NCI-H2029 (cell line): Measurements from ENCODE around the gene SPACA7.

Experiments
- DNase-seq: peaks from one replicate; lab custom pipeline; 2025; lab: John Stamatoyannopoulos, UW

SPACA7 gene

GRCh38 chr13:112448621-112449544, 72.7 kb downstream of the SPACA7 start:
- DNase-seq, result no peak

DNA sequence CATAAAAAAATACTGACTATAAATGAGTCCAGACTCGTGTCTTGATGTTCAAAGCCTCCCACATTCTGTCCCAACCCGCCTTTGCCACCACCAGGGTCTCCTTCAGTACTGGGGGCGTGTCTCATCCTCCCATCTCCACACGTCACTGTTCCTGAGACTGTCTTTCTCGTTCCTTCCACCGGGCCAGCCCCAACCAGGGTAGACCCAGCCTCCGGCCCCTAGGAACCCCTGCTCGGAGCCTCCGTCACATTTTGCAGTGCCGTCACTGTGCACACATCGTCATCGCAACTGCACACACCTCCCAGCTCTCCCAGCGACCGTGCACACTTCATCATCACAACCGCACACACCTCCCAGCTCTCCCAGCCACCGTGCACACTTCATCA, 73.4 kb downstream of the SPACA7 start:
- DNase-seq, result no peak

GRCh38 chr13:112450118-112450903, 74.2 kb downstream of the SPACA7 start:
- DNase-seq, result no peak

GRCh38 chr13:112450904-112451240, 74.7 kb downstream of the SPACA7 start:
- DNase-seq, result peak; percentile 14

DNA sequence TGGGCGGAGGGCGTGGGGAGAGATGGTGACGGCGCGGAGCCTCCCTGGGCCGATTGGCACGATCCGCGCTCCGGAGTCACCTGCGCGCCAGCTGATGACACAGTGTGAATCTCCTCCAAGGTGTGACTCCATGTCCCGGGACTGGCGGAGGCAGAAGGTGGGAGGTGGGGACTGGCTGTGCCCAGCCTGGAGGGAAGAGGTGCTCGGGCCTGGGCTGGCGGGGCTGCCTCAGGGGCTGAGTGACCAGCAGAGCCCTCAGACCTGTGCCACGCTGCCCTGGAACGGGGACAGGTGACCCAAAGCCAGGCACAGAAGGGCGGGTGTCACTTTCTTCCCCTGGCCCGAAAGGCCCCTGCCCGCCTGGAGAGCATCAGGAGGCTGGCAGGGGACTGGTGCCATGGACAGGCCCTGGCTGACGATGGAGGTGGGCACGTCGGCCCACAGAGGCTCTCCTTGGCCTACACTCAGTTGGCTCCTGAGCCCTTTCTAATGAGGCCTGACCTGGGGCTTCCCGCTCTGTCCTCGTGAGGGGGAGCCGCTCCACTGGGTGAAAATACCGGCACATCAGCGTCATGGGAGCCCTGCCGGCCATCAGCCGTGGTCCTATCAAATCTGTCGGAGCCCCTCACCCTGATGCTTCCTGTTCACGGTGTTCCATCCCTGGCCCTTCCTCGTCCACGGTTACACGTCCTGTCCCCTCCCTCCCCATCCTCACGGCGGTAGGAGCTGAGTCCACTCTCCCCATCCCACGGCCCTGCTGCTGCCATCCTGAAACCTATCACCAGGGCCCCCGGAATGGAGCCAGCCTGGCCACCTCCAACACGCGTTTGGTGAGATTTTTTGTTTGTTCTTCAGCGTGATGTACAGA, 75.6 kb downstream of the SPACA7 start:
- peak; percentile 10 for DNase-seq

- DNase-seq, result no peak
These were observed 76.4 kb downstream of the SPACA7 start for GRCh38 chr13:112452380-112453206.

GRCh38 chr13:112453207-112453829, 77.2 kb downstream of the SPACA7 start:
- no peak for DNase-seq

DNA sequence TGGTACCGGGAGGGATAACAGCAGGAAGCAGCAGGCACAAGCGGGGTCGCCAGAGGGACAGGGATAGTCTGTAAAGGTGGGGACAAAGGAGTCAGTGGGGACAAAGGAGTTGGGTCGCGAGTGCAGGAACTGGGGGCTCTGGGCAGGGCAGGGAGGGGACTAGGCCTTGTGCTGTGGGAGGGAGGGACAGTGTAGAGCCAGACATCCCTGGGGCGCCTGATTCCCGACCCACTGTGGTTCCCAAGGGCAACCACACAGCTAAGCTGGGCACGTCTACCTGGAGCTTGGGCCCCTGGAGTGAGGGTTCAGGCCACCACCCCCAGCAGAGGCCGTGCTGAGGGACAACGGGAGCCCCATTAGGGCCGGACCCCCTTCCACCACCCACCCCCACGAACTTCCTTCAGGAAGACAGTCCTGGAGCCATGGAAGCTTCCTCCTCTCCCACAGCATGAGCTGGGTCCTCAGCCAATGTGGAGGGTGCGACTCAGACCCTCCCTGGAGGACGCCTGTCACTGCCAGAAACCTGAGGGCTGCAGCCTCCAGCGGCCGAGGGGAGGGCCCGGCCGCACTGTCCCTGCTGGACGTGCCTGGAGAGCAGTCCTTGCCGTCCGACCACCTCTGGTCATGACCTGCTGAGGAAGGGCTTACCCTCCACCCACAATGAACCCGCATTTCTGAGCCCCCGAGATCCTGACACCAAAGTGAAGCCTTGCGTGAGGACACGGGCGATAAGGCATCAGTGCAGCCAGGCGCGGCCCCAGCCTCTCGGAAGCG, 77.9 kb downstream of the SPACA7 start:
- no peak for DNase-seq

- no peak for DNase-seq
These were observed 78.6 kb downstream of the SPACA7 start for GRCh38 chr13:112454648-112455334.

DNA sequence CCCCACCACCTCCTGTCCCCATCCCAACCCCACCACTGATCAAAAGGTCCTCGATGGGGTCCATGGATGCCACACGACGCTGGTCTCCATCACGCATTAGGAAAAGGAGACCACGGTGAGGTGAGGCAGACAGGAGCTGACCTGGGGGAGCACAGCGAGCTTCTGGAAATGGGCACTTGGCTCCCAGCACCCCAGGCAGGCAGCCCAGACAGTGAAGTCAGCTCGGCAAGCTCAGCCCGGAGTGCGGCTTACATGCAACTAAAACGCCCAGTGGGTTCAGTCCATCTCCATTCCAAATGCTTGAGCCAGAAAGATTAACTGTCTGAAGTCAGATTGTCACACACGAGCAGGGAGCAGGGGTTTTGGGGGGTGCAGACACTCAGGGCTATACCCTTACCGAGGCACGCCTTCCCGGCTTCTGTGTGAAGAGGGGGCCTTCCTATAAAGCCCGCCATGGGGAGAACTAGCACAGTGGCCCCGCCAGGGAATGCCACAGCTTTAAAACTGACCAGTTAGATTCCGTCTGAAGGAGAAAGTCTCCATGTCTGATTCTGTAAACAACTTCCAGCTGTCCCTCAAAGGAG, 79.4 kb downstream of the SPACA7 start:
- no peak for DNase-seq

DNA sequence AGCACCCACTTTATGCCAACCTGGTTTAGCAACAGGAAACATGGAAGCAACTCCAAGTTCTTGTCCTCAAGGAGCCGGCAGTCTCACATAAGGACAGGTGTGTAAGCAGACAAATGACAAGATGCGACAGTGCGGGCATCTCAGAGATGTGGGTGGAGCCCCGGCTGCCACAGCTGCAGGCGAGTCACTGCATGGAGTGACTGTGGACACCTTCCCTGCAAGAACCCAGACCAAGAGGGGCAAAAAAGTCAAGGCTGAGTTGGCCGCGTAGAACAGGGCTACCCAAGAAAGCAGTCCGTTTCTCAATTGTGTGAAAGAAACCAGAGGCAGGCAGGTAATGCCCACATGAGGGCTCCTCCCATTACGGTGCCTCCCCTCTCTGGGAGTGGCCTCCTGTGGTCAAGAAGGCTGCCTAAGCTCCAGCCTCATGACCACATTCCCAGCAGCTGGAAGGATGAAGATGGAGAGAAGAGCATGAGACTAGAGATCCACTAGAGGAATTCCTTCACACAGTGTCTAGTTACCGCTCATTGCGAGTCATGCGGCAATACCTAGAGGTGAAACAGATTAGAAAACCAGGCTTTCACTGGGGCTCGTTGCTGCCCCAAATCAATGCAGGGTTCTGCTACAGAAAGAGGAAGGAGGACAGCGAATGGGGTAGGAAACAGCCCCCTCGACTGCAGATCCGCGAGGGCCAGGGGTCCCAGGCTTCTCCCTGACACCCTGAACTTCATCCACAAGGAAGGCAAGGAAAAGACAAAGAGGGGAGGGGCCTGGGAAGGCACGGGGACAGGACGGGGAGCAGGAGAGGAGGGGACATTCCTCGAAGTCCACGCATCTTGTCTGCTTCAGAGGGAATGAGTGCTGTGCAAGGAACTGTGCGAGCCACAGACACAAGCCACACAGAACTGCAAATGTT, 80.2 kb downstream of the SPACA7 start:
- no peak for DNase-seq

DNA sequence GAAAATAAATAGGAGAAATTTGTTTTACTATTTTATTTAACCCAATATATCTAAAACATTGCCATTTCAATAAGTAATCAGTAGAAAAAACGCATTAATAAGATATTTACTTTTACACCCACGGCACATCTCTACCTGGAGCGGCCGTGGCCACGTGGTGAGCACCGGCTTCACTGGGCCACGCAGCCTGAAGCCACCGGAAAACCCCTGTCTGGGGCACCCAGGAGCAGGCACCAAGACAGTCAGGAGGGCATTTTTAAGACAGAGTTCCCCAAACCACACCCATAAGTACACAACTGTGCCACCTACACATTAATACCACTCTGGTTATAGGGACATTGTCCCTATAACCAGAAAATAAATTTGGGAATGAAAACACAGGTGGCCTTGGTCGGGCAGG, 80.9 kb downstream of the SPACA7 start:
- DNase-seq, result no peak

DNA sequence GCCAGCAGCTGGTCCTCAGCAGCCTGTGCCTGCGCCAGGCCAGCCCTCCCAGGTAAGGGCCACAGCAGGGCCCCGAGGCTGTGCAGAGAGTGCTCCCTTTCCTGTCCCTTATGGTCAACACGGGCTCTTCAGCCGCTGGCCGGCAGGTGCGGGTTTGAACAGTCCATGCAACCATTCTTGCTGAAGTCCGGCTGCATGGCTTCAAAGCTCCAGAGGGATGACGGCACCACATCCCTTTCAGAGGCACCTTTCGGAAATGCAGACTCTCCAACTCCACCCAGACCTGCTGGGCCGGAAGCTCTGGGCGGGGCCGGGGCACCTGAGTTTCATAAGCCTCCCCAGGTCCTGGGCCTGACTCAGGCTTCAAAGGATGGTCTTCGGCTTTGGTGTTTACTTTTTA, 81.3 kb downstream of the SPACA7 start:
- DNase-seq, result no peak

- DNase-seq, result no peak
These were observed 86.3 kb downstream of the SPACA7 start for GRCh38 chr13:112462408-112462807.

- no peak for DNase-seq
These were observed 88.6 kb downstream of the SPACA7 start for GRCh38 chr13:112464720-112465119.

GRCh38 chr13:112465251-112466131, 89.3 kb downstream of the SPACA7 start:
- DNase-seq, result no peak
